GM18511 (cell line): ENCODE results near the gene RAB3A.

Experiments
- ATAC-seq: cut with Tn5 transposase; IDR thresholded peaks from one replicate; pipeline ENCODE4 v1.9.1; 2021; ENCODE audit warnings: mild to moderate bottlenecking, moderate library complexity; ENCODE audit not compliant: unreplicated experiment

RAB3A gene, protein sequence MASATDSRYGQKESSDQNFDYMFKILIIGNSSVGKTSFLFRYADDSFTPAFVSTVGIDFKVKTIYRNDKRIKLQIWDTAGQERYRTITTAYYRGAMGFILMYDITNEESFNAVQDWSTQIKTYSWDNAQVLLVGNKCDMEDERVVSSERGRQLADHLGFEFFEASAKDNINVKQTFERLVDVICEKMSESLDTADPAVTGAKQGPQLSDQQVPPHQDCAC

GRCh38 chr19:18203863-18204393, at the start of gene RAB3A:
Gene RAB3A (minus strand): TSS chr19:18204042. CDS start chr19:18202740, 1,302 bp downstream.
- peak; percentile 89 for ATAC-seq

DNA sequence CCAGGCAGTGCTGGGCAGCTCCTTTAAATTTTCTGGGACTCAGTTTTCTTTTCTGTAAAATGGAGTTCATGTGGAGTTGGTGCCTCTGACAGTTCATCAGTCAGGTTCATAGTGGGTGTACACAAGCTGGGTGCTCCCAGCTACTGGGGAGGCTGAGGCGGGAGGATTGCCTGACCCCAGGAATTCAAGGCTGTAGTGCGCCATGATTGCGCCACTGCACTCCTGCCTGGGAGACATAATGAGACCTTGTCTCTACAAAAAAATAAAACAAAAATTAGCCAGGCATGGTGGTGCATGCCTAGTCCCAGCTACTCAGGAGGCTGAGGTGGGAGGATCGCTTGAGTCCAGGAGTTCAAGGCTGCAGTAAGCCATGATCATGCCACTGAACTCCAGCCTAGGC, 49.3 kb upstream of the RAB3A start:
- ATAC-seq = no peak

GRCh38 chr19:18252370-18252717, 48.5 kb upstream of the RAB3A start:
- ATAC-seq = no peak

DNA sequence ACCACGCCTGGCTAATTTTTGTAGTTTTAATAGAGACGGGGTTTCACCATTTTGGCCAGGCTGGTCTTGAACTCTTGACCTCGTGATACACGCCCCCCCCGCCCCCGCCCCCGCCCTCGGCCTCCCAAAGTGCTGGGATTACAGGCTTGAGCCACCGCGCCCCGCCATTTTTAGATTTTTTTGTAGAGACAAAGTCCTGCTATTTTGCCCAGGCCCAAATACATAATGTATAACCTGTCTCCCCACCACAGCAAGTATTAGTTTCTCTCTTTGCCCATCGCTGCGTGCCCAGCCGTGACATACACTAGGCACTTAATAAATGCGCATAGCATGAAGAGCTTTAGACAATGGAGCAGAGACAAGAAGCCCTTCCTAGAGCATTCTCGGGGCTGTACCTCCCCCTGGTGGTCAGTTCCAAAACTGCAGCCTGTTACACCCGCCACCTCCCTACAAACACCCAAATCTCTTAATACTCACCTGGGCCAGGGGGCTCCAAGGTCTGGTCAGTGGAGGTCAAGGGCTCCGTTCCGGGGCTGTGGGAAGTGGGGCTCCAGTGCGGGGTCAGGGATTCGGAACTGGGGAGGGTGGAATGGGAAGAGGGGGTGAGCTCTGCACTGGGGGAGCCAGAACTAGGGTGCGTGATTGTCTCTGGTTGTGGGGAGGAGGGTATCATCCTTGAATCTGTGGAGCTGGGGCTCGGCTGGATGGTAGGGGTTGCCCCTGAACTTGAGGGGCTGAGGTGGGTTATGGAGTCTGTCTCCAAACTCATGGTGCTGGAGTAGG, 47.9 kb upstream of the RAB3A start:
- ATAC-seq = no peak

DNA sequence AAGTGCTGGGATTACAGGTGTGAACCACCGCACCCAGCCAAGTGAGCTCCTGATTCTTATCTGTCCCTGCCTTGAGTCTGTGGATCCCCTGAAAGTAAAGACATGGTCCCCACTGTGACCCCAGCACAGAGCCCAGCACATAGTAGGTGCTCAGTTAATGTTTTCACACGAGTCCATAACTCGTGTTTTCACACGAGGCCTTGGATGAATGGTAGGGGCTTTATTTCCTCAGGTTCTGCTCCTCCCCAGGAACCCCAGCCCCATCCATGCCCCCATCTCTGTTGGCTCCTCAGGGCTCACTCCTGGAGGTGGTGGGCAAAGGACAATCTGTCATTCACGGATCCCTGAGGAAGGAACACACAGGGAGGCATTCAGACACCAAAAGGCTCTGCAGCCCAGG, 46.0 kb upstream of the RAB3A start:
- ATAC-seq = no peak

- ATAC-seq = no peak
Measured at GRCh38 chr19:18245297-18245696, 41.5 kb upstream of the RAB3A start.

DNA sequence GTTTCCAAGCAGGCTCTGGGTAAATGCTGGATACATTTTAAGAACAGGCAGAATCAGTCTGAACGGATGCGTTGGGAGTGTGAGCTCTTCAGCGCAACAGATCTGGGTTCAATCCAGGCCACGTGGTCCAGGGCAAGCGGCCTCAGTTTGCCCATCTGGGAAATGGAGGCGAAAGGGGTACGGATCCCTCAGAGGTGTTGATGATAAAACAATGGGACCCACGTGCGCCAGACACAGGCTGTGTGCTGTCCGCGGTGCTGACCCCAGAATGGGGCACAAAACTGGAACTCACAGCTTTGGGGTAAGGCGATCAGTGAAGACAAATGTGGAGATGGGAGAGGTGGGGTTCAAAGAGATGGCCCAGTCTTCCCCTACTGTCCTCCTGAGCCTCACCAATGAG, 35.5 kb upstream of the RAB3A start:
- ATAC-seq = no peak

DNA sequence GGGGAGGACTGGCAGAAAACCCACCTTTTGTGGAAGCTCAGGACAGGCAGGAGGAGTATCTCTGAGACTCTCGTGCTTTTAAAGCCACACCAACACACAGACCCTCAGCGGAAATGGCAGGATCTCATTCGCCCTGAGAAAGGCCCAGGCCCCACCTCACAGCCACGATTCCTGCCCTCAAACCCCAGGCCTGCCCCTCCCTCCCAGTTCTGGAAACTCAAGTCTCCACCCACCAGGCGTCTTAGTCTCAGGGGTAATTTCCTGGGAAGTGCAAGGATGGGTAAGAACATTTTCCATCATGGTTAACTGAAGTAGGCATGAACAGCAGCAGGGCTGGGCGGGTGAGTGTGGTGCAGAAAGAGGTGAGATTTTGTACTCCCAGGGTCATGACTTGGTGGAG, 30.4 kb upstream of the RAB3A start:
- ATAC-seq = no peak

DNA sequence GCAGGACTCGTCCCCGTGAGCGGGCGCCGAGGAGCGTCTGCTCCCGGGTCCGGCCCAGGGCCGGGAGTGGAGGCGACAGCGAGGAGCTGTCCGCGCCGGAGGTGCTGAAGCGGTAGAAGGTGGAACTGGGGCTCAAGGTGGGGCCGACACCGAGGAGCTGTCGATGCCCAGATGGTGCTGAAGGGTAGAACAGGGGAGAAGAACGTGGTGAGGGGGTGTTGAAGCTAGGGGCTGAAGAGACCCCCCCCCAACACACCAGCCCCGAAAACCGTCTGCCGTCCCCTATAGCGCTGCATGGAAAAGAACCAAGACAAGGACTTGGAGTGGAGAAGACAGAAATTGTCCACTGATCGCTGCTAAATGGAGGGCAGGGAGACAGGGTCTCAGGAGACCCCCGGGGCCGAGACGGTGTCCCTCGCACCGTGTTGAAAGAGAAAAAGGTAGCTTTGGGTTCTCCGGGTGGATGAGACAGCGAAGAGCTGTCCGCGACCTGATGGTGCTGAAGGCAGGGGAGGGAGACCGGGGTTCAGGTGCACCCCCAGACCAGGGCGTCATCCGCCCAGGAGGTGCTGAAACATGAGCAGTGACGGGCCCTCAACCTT, 29.5 kb upstream of the RAB3A start:
- no peak for ATAC-seq

DNA sequence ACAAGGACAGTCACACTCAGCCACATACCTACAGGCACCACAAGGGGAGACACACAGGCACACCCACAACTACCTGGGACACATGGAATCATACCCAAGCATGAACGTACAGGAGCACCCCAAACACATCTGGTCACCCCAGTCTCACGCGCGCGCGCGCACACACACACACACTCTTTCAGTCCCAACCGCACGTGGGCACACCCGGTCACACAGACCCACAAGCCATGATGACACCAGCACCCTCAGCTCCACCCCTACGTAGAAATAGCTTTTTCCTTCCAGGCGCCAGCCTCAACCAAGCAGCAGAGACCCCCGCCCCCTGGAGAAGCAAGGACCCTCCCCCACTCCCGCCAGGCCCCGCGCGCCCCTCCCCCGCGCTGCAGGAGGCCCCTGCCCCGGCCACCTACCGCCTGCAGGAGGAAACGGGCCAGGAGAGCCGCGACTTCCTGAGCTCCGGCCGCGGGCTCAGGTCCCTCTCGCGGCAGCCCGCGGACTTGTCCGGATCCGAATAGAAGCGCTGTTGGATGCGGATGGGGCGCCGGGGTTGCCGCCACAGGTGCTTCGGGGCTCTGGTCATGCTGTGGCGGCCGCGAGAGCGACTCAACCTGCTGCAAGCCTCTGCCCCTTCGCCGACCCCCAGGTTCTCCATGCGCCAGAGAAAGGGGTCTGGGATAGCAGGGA, 28.8 kb upstream of the RAB3A start:
- no peak for ATAC-seq

DNA sequence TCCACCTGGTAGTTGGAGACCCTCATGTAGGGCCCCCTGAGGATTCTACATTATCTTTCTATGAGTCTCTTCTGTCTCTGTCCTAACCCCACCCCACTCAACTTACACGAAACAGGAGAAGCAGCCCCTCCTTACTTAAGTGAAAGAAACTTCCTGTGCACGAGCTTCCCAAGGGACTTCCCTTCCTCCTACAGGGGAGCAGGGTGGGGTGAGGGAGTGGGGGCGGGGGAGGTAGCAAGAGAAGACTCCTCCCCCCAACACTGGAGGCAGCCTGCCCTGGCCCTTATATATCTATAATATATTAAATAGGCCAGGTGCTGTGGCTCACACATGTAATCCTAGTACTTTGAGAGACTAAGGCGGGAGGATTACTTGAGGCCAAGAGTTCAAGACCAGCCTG, 27.9 kb upstream of the RAB3A start:
- no peak for ATAC-seq

GRCh38 chr19:18230941-18231734, 27.3 kb upstream of the RAB3A start:
- no peak for ATAC-seq

DNA sequence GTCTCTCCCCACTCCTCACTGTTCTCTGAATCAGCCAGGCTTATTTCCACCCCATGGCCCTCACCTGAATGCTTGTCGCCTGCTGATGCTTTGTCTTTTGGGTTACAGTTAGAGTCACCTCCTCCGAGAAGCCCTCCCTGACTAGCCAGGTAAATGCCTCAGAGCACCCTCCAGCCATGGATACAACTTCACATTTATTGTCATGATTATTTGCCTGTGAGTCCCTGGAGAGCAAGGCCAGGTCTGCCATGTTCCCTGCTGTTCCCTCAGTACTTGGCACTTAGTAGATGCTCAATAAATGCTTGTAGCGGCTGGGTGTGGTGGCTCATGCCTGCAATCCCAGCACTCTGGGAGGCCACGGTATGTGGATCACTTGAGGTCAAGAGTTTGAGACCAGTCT, 26.1 kb upstream of the RAB3A start:
- no peak for ATAC-seq

GRCh38 chr19:18229474-18229873, 25.6 kb upstream of the RAB3A start:
- no peak for ATAC-seq

DNA sequence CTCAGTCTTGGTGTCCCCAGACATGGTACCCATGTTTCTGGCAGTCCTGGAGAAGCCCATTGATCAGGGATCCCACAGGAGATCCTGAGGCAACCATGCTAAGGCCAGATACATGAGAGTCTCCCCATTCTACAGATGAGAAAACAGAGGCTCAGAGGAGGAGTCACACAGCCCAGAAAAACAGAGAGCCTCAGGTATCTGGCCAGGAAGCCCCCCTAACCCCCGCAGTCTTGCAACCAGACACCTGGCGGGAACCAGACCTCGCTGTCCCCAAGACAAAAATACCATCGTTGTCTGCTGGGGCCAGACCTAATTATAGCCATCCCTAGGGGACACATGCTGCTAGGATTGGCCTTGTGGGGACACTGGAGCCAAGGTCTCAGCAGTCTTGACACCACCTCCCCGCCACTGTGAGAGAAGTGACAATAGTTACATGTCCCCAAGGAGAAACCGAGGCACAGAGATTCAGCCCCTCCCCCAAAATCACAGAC, 24.0 kb upstream of the RAB3A start:
- no peak for ATAC-seq

GRCh38 chr19:18226956-18227780, 23.3 kb upstream of the RAB3A start:
- no peak for ATAC-seq

DNA sequence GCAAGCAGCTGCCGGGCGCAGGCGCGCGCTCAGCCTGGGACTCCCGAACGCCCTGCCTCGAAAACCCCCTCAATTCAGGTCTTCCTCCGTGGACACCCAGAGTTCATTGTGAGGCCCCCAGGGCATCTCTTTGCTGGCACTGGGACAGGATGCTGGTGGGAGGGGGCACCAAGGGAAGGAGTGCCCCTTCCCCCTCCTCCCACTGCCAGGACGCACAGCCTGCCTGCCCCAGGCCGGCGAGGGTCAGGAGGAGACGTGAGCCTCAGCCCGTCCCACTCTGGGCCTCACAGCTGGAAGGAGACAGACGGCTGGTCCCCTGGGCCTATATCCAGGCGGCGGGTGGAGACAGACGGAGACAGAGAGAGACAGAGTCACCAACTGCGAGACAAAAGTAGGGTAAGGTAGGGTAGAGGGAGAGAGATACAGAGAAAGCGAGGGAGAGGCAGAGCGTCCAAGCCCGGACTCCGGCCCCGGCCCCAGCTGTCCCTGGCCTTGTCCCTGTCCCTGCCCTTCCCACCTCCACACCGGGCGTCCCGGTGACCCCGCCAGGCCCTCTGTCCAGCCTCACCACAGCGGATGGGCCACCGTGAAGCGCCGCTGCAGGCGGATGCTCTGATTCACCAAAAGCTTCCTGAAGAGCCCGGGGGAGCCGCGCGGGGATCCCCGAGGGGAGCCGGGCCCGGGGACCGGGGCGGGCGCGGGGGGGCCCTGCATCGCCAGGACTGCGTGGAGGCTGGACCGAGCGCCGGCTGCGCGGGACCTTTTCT, 22.0 kb upstream of the RAB3A start, which contains the start of gene PDE4C:
Gene PDE4C, minus strand, starts transcription at position 737 of the 767 bp plus-strand sequence. Its CDS starts 23 bp downstream, at position 714.
- no peak for ATAC-seq

DNA sequence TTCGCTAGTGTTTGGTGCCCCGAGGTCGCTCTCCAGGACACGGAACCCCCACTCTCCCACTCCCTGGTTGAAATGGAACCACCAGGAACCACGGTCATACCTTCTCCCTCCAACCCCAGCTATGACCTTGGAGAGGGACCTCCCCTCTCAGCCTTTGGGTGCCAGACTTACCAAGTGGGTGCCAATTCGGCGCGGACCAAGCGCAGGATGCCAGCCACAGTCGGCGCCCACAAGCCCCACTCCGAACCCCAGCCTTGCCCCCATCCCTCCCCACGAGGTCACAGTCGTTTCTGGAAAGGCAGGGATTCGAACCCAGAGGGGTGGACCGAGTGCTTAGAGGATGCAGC, 21.5 kb upstream of the RAB3A start:
- ATAC-seq = no peak
